HFFc6 (cell line): ENCODE results near the gene USF2. TPM values are rescaled to one million over a fixed set of nuclear protein-coding genes. Genes with fewer than 3 reads are reported as not detected.

Experiments used
- DNase-seq: peaks from one replicate; pipeline ENCODE4 v3.0.0-alpha.2; 2018
- H3K27ac Mint-ChIP-seq: 2 replicates; pipeline ENCODE4 v1.8.0; 2020; ENCODE audit warnings: mild to moderate bottlenecking, mixed read lengths
- H3K27me3 Mint-ChIP-seq: 2 replicates; pipeline ENCODE4 v1.8.0; 2021; ENCODE audit warnings: mild to moderate bottlenecking, moderate library complexity, mixed read lengths; ENCODE audit not compliant: insufficient read depth
- H3K36me3 Mint-ChIP-seq: 2 replicates; pipeline ENCODE4 v1.8.0; 2021; ENCODE audit warnings: low read depth, mixed read lengths
- H3K4me1 Mint-ChIP-seq: 2 replicates; pipeline ENCODE4 v1.8.0; 2020; ENCODE audit warnings: low read depth, mixed read lengths
- H3K4me3 Mint-ChIP-seq: 2 replicates; pipeline ENCODE4 v1.8.0; 2020; ENCODE audit warnings: mild to moderate bottlenecking, moderate library complexity, mixed read lengths
- H3K9me3 Mint-ChIP-seq: 2 replicates; pipeline ENCODE4 v1.8.0; 2020; ENCODE audit warnings: mild to moderate bottlenecking, mixed read lengths
- CTCF ChIP-seq: fragments of 200-600 bp; sonication (generic); IDR thresholded peaks from 2 replicates; pipeline ENCODE4 v1.5.0; 2021; ENCODE audit warnings: antibody characterized with exemption, mild to moderate bottlenecking
- total RNA-seq, 6 experiments: library from RNA; stranded (reverse); fragmentation: NEBNext Ultra II Directional; extraction: Animal tissue kit (Norgen Biotek cat#: 25700); gene quantifications; 2 replicates in 1 of 6; 3 replicates in 5 of 6; pipeline ENCODE4 v1.2.3, GENCODE V29; 2021

Gene USF2
- total RNA-seq, 6 experiments from 2014 or later: 66.0 to 78.1 (median 71.4) TPM

- Mint-ChIP-seq H3K4me3 (no peak overlapping the region), H3K27me3 (peaks cover 23% of the 10 kb centered on the region), H3K27ac (no peak overlapping the region), H3K9me3 (no peaks in the 10 kb centered on the region), H3K4me1 (no peaks in the 10 kb centered on the region), H3K36me3 (no peaks in the 10 kb centered on the region)
- no peak for DNase-seq
- TF ChIP-seq CTCF: no peak
Observed at GRCh38 chr19:35293363-35293739, 24.6 kb downstream of the USF2 start.

- Mint-ChIP-seq H3K4me3 (no peak overlapping the region), H3K36me3 (no peaks in the 10 kb centered on the region), H3K4me1 (no peaks in the 10 kb centered on the region), H3K27me3 (peaks cover 23% of the 10 kb centered on the region), H3K27ac (no peak overlapping the region), H3K9me3 (no peaks in the 10 kb centered on the region)
- TF ChIP-seq CTCF: no peak
- DNase-seq: no peak
Observed at GRCh38 chr19:35293808-35294207, 25.0 kb downstream of the USF2 start.

- no peak overlapping the region for H3K27ac Mint-ChIP-seq
- TF ChIP-seq CTCF: no peak
- H3K27me3 Mint-ChIP-seq: peaks cover 23% of the 10 kb centered on the region
- no peaks in the 10 kb centered on the region for H3K9me3 Mint-ChIP-seq
- DNase-seq: no peak
- no peaks in the 10 kb centered on the region for H3K4me1 Mint-ChIP-seq
- H3K4me3 Mint-ChIP-seq: no peak overlapping the region
- H3K36me3 Mint-ChIP-seq: no peaks in the 10 kb centered on the region
Observed at GRCh38 chr19:35294328-35294727, 25.6 kb downstream of the USF2 start.

- Mint-ChIP-seq H3K9me3 (no peaks in the 10 kb centered on the region), H3K4me3 (no peak overlapping the region), H3K4me1 (no peaks in the 10 kb centered on the region), H3K36me3 (no peaks in the 10 kb centered on the region), H3K27me3 (peaks cover 22% of the 10 kb centered on the region), H3K27ac (no peak overlapping the region)
- DNase-seq: no peak
- no peak for TF ChIP-seq CTCF
Observed at GRCh38 chr19:35294859-35295791, 26.4 kb downstream of the USF2 start.

GRCh38 chr19:35295792-35296462 is 27.2 kb downstream of the USF2 start:
- Mint-ChIP-seq H3K36me3 (no peaks in the 10 kb centered on the region), H3K27ac (no peak overlapping the region), H3K27me3 (peaks cover 18% of the 10 kb centered on the region), H3K4me3 (no peak overlapping the region), H3K4me1 (no peaks in the 10 kb centered on the region), H3K9me3 (no peaks in the 10 kb centered on the region)
- no peak for TF ChIP-seq CTCF
- no peak for DNase-seq
